Suprapubic skin (tissue), 4 donors: ENCODE measurements around the gene STX12. TPM values are rescaled to one million over a fixed set of nuclear protein-coding genes. Genes with fewer than 3 reads are reported as not detected.
"Not testable (repeated sequence)": the region's sequence is repeated elsewhere in the genome, so short reads cannot be mapped to it uniquely, and the experiment has no call there.

Source experiments
- DNase-seq, 2 donors: peaks; one replicate each; pipeline ENCODE4 v3.0.0-alpha.2; 2019; ENCODE audit warnings: low spot score in 2 of 2
- H3K27ac ChIP-seq: fragments of 200-600 bp; sonication (generic); one replicate; pipeline ENCODE4 v1.5.1; 2019
- H3K27me3 ChIP-seq: fragments of 200-600 bp; sonication (generic); one replicate; pipeline ENCODE4 v1.5.1; 2019
- H3K36me3 ChIP-seq: fragments of 200-600 bp; sonication (generic); one replicate; pipeline ENCODE4 v1.5.1; 2019
- H3K4me1 ChIP-seq: fragments of 200-600 bp; sonication (generic); one replicate; pipeline ENCODE4 v1.5.1; 2019
- H3K4me3 ChIP-seq: fragments of 200-600 bp; sonication (generic); one replicate; pipeline ENCODE4 v1.5.1; 2019; ENCODE audit warnings: mild to moderate bottlenecking
- H3K9me3 ChIP-seq: fragments of 200-600 bp; sonication (generic); one replicate; pipeline ENCODE4 v1.5.1; 2019
- EP300 ChIP-seq: sonication (generic); formaldehyde crosslinking; IDR thresholded peaks from one replicate; pipeline ENCODE4 v1.6.1; 2017; ENCODE audit warnings: antibody characterized with exemption
- POLR2A ChIP-seq, 2 donors: fragments of 450-650 bp; IDR thresholded peaks; one replicate each; pipeline ENCODE4 v1.6.1; 2017; ENCODE audit warnings: antibody characterized with exemption in 2 of 2, mild to moderate bottlenecking in 2 of 2, moderate library complexity in 2 of 2
- POLR2AphosphoS5 ChIP-seq, 3 donors: sonication (generic); formaldehyde crosslinking; IDR thresholded peaks; one replicate each; pipeline ENCODE4 v1.6.1; 2017; ENCODE audit warnings: antibody characterized with exemption in 3 of 3
- WGBS: methylation state at CpG from one replicate; pipeline ENCODE4 v1.1.5; 2018; 5-methylcytosine and 5-hydroxymethylcytosine counted together
- total RNA-seq, 4 donors: library from RNA; depleted of rRNA; stranded (reverse); fragments of >200 nt; gene quantifications; one replicate each; pipeline ENCODE4 v1.1.0, GENCODE V29; 2016
- TF ChIP-seq, protein P1 (sequence below), 2 donors: fragments of 200-600 bp in 1 of 2; fragments of 450-650 bp in 1 of 2; sonication (generic) in 1 of 2; IDR thresholded peaks; one replicate each; pipeline ENCODE4 v1.5.1; 2016 to 2019; ENCODE audit warnings: antibody characterized with exemption in 2 of 2, mild to moderate bottlenecking in 1 of 2, moderate library complexity in 1 of 2

STX12 gene
- total RNA-seq, 4 donors from 2014 or later, result 54.8 to 81.5 (median 72.4) TPM

DNA sequence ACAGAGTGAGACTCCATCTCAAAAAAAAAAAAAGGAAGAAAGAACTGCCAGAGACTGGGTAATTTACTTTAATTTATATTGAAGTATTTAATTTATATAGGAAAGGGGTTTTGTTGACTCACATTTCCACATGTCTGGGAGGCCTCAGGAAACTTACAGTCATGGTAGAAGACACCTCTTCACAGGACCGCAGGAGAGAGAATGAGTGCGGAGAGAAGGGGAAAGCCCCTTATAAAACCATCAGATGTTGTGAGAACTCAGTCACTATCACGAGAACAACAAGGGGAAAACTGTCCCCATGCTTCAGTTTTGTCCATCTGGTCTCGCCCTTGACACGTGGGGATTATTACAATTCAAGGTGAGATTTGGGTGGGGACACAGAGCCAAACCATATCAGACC, 31.8 kb downstream of the STX12 start:
- DNase-seq, result no peak
- Histone ChIP-seq H3K36me3 (peaks cover 74% of the 10 kb centered on the region), H3K9me3 (no peaks in the 10 kb centered on the region), H3K4me1 (no peaks in the 10 kb centered on the region), H3K27me3 (no peaks in the 10 kb centered on the region), H3K4me3 (no peak overlapping the region), H3K27ac (no peak overlapping the region)
- TF ChIP-seq POLR2A (IDR thresholded peaks at IDR 0.05) (no peak), POLR2AphosphoS5 (IDR thresholded peaks at IDR 0.05) (no peak), EP300 (no peak)
- TF ChIP-seq, protein P1, sequence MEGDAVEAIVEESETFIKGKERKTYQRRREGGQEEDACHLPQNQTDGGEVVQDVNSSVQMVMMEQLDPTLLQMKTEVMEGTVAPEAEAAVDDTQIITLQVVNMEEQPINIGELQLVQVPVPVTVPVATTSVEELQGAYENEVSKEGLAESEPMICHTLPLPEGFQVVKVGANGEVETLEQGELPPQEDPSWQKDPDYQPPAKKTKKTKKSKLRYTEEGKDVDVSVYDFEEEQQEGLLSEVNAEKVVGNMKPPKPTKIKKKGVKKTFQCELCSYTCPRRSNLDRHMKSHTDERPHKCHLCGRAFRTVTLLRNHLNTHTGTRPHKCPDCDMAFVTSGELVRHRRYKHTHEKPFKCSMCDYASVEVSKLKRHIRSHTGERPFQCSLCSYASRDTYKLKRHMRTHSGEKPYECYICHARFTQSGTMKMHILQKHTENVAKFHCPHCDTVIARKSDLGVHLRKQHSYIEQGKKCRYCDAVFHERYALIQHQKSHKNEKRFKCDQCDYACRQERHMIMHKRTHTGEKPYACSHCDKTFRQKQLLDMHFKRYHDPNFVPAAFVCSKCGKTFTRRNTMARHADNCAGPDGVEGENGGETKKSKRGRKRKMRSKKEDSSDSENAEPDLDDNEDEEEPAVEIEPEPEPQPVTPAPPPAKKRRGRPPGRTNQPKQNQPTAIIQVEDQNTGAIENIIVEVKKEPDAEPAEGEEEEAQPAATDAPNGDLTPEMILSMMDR (IDR thresholded peaks at IDR 0.05), result no peak
- WGBS, result 88% methylated on average over 5 of the region's 5 CpGs

- 90% methylated on average over 7 of the region's 7 CpGs for WGBS
- no peak overlapping the region for H3K4me3 ChIP-seq
- no peak for DNase-seq
- H3K27me3 ChIP-seq, result no peaks in the 10 kb centered on the region
- H3K36me3 ChIP-seq, result peaks cover 58% of the 10 kb centered on the region
- H3K27ac ChIP-seq, result no peak overlapping the region
- no peaks in the 10 kb centered on the region for H3K9me3 ChIP-seq
- no peaks in the 10 kb centered on the region for H3K4me1 ChIP-seq
- TF ChIP-seq, protein P1 (IDR thresholded peaks at IDR 0.05), result no peak
- TF ChIP-seq POLR2AphosphoS5 (IDR thresholded peaks at IDR 0.05) (no peak), POLR2A (IDR thresholded peaks at IDR 0.05) (no peak), EP300 (no peak)
These were observed 33.7 kb downstream of the STX12 start for GRCh38 chr1:27806758-27807157.

- Histone ChIP-seq H3K27ac (no peak overlapping the region), H3K4me3 (no peak overlapping the region), H3K36me3 (peaks cover 57% of the 10 kb centered on the region), H3K9me3 (no peaks in the 10 kb centered on the region), H3K4me1 (no peaks in the 10 kb centered on the region), H3K27me3 (no peaks in the 10 kb centered on the region)
- no peak for DNase-seq
- TF ChIP-seq POLR2AphosphoS5 (IDR thresholded peaks at IDR 0.05) (no peak), POLR2A (IDR thresholded peaks at IDR 0.05) (no peak), EP300 (no peak)
- TF ChIP-seq, protein P1 (IDR thresholded peaks at IDR 0.05), result no peak
- 81% methylated on average over 2 of the region's 2 CpGs for WGBS
These were observed 34.4 kb downstream of the STX12 start for GRCh38 chr1:27807385-27807784.

DNA sequence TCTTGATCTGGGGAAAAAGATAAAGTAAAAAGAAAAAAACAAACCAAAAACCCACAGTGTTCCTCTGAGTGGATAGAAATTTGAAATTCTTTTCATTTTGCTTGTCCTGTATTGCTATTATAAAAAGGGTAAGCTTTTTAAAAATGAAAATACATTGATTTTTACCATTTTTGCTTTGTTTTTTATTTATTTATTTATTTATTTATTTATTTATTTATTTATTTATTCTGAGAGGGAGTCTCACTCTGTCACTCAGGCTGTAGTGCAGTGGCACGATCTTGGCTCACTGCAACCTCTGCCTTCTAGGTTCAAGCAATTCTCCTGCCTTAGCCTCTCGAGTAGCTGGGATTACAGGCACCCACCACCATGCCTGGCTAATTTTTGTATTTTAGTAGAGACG, 35.1 kb downstream of the STX12 start:
- peaks cover 57% of the 10 kb centered on the region for H3K36me3 ChIP-seq
- H3K4me3 ChIP-seq, H3K27me3 ChIP-seq, H3K9me3 ChIP-seq, H3K27ac ChIP-seq, DNase-seq, H3K4me1 ChIP-seq: not testable (repeated sequence)
- 95% methylated on average over 3 of the region's 3 CpGs for WGBS

GRCh38 chr1:27809883-27810282, 36.9 kb downstream of the STX12 start:
- no peaks in the 10 kb centered on the region for H3K27me3 ChIP-seq
- 97% methylated on average over 1 of the region's 1 CpG for WGBS
- H3K9me3 ChIP-seq, result no peaks in the 10 kb centered on the region
- no peak overlapping the region for H3K27ac ChIP-seq
- no peaks in the 10 kb centered on the region for H3K4me1 ChIP-seq
- no peak overlapping the region for H3K4me3 ChIP-seq
- no peak for TF ChIP-seq POLR2A (IDR thresholded peaks at IDR 0.05)
- TF ChIP-seq EP300, result no peak
- TF ChIP-seq POLR2AphosphoS5 (IDR thresholded peaks at IDR 0.05), result no peak
- H3K36me3 ChIP-seq, result peaks cover 55% of the 10 kb centered on the region
- no peak for DNase-seq

DNA sequence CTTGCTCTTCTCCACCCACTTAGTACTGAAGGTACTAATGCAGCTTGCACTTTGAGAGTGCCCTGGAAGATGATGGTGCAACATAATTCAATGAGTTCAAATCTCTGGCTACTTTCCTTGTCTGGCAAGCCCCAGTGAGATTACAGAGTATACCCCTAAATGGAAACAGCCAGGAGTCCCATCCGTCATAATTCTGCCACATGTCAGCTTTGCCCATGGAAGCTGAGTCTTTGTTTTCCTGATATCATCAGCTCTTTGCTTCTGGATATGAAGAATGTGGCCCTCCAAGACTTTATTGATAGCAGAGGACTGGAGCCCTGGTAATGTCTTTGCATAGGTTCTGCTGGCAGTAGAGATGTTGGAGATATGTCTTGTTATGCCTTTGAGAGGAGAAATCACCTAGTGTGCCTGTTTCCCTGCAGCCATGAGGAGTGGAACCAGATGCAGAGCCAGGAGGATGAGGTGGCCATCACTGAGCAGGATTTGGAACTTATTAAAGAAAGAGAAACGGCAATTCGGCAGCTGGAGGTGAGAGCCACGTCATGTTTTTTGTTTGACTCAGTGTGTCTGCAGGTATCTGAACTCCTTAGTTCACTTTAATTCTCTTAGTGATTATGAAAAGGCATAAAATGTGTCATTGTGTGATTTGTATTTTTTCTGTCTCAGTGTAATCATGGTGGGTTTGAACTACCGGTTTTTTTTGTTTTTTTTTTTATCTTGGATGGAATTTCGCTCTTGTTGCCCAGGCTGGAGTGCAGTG, 38.9 kb downstream of the STX12 start:
- Histone ChIP-seq H3K4me3 (no peak overlapping the region), H3K36me3 (peaks cover 54% of the 10 kb centered on the region), H3K27me3 (no peaks in the 10 kb centered on the region), H3K4me1 (no peaks in the 10 kb centered on the region), H3K27ac (no peak overlapping the region), H3K9me3 (no peaks in the 10 kb centered on the region)
- 92% methylated on average over 6 of the region's 6 CpGs for WGBS
- TF ChIP-seq EP300, result no peak
- TF ChIP-seq POLR2A (IDR thresholded peaks at IDR 0.05), result no peak
- TF ChIP-seq POLR2AphosphoS5 (IDR thresholded peaks at IDR 0.05), result no peak
- TF ChIP-seq, protein P1 (IDR thresholded peaks at IDR 0.05), result no peak
- no peak for DNase-seq
